HCT116 (cell line): ENCODE results near the gene FOXS1. TPM values are rescaled to one million over a fixed set of nuclear protein-coding genes. Genes with fewer than 3 reads are reported as not detected.
A peak's percentile ranks its signal among the peaks of the same experiment; 100 is the strongest.

Experiments used
- ATAC-seq: fragments of 200-7000 bp; cut with Tn5 transposase; 2 replicates; pipeline ENCODE4 v1.9.1; 2020; ENCODE audit warnings: mild to moderate bottlenecking, moderate library complexity
- BruUV-seq: library from RNA; stranded (reverse); fragments of 400-500 nt; replicated peaks from 2 replicates; lab custom pipeline; 2021; lab: Mats Ljungman, UMichigan
- CTCF ChIA-PET: fragments of 300-600 bp; sonication (Branson Sonifier 250); formaldehyde crosslinking; loops from one replicate; lab custom pipeline; 2021; ENCODE audit warnings: antibody characterized with exemption; lab: Charles Lee
- POLR2A ChIA-PET: fragments of 300-600, 350-600 bp; sonication (Branson Sonifier 250); formaldehyde crosslinking; loops from one replicate; lab custom pipeline; 2021; ENCODE audit warnings: antibody characterized with exemption; lab: Charles Lee
- RAD21 ChIA-PET, 2 experiments: fragments of 300-600 bp; sonication (Branson Sonifier 250); formaldehyde crosslinking; loops; one replicate each; lab custom pipeline; 2023; ENCODE audit warnings: low total read pairs in 2 of 2; ENCODE audit not compliant: uncharacterized antibody in 2 of 2, unreplicated experiment in 2 of 2, low non-redundant PET in 1 of 2; lab: Charles Lee
- DNase-seq: peaks from one replicate; pipeline ENCODE4 v3.0.0-alpha.2; 2010; ENCODE audit warnings: low read depth, low spot score
- H2AFZ ChIP-seq: fragments of 200-600 bp; shearing (Covaris generic), sonication (generic); 2 replicates; pipeline ENCODE4 v1.6.1; 2017; ENCODE audit warnings: low read depth, mixed run types, mixed read lengths, antibody characterized with exemption, low read length; ENCODE audit not compliant: poor library complexity, severe bottlenecking
- H3K27ac ChIP-seq: 2 replicates; pipeline ENCODE4 v1.5.1; 2012; ENCODE audit warnings: low read depth, low read length
- H3K27me3 ChIP-seq: fragments of 200-600 bp; sonication (generic); 2 replicates; pipeline ENCODE4 v1.6.1; 2016; ENCODE audit warnings: mixed run types, low read length, mixed read lengths; ENCODE audit not compliant: insufficient read depth
- H3K36me3 ChIP-seq, 2 experiments: fragments of 200-500 bp in 1 of 2; fragments of 200-600 bp in 1 of 2; sonication (Bioruptor generic) in 1 of 2; sonication (generic) in 1 of 2; 2 replicates each; pipeline versions ENCODE4 v1.5.1 to v1.6.1; 2014 to 2016; ENCODE audit warnings: low read length in 2 of 2, inconsistent platforms in 1 of 2, mixed read lengths in 1 of 2, mixed run types in 1 of 2; ENCODE audit not compliant: insufficient read depth in 2 of 2, control insufficient read depth in 1 of 2
- H3K4me1 ChIP-seq, 2 experiments: fragments of 200-600 bp in 1 of 2; sonication (generic) in 1 of 2; 2 replicates each; pipeline versions ENCODE4 v1.5.1 to v1.6.1; 2012 to 2017; ENCODE audit warnings: low read length in 2 of 2, inconsistent platforms in 1 of 2, mild to moderate bottlenecking in 1 of 2, mixed read lengths in 1 of 2, mixed run types in 1 of 2, moderate library complexity in 1 of 2; ENCODE audit not compliant: insufficient read depth in 2 of 2, control insufficient read depth in 1 of 2
- H3K4me2 ChIP-seq: fragments of 200-600 bp; sonication (generic); 2 replicates; pipeline ENCODE4 v1.6.1; 2017; ENCODE audit warnings: mixed run types, low read length, mixed read lengths
- H3K4me3 ChIP-seq, 2 experiments: fragments of 200-600 bp in 1 of 2; sonication (generic) in 1 of 2; replicated peaks in 1 of 2; 2 replicates each; pipeline ENCODE4 v1.5.1; 2011 to 2016; ENCODE audit warnings: low read length in 2 of 2, control low read depth in 1 of 2, low read depth in 1 of 2, mild to moderate bottlenecking in 1 of 2, mixed read lengths in 1 of 2, mixed run types in 1 of 2
- H3K79me2 ChIP-seq: fragments of 200-600 bp; sonication (generic); 2 replicates; pipeline ENCODE4 v1.6.1; 2017; ENCODE audit warnings: mild to moderate bottlenecking, mixed run types, low read length, moderate library complexity, mixed read lengths; ENCODE audit not compliant: insufficient read depth
- H3K9ac ChIP-seq: fragments of 200-600 bp; sonication (generic); 2 replicates; pipeline ENCODE4 v1.6.1; 2016; ENCODE audit warnings: low read length, mixed read lengths
- H3K9me2 ChIP-seq: fragments of 200-600 bp; sonication (generic), shearing (Covaris generic); 2 replicates; pipeline ENCODE4 v1.6.1; 2017; ENCODE audit warnings: mixed run types, mild to moderate bottlenecking, moderate library complexity; ENCODE audit not compliant: insufficient read depth
- H3K9me3 ChIP-seq, 2 experiments: fragments of 200-500 bp in 1 of 2; fragments of 200-600 bp in 1 of 2; sonication (Bioruptor generic) in 1 of 2; sonication (generic) in 1 of 2; 2 replicates each; pipeline ENCODE4 v1.6.1; 2014 to 2017; ENCODE audit warnings: low read length in 2 of 2, mixed read lengths in 2 of 2, inconsistent platforms in 1 of 2, low read depth in 1 of 2, mild to moderate bottlenecking in 1 of 2, mixed run types in 1 of 2, moderate library complexity in 1 of 2; ENCODE audit not compliant: control insufficient read depth in 1 of 2, insufficient read depth in 1 of 2
- H4K20me1 ChIP-seq: fragments of 200-600 bp; sonication (generic), shearing (Covaris generic); 2 replicates; pipeline ENCODE4 v1.6.1; 2017; ENCODE audit warnings: mixed run types, mild to moderate bottlenecking, moderate library complexity; ENCODE audit not compliant: insufficient read depth
- CBX3 ChIP-seq: IDR thresholded peaks from 2 replicates; pipeline ENCODE4 v1.6.1; 2012; ENCODE audit warnings: low read depth
- ELF1 ChIP-seq: IDR thresholded peaks from 2 replicates; pipeline ENCODE4 v1.6.1; 2012; ENCODE audit warnings: low read depth, borderline replicate concordance
- FOSL1 ChIP-seq: IDR thresholded peaks from 2 replicates; pipeline ENCODE4 v1.6.1; 2012; ENCODE audit warnings: low read depth
- JUND ChIP-seq: IDR thresholded peaks from 2 replicates; pipeline ENCODE4 v1.6.1; 2012
- POLR2A ChIP-seq: IDR thresholded peaks from 2 replicates; pipeline ENCODE4 v1.7.0; 2011; ENCODE audit warnings: borderline replicate concordance; ENCODE audit not compliant: insufficient read depth, insufficient read length; ENCODE audit errors: extremely low read depth
- POLR2AphosphoS5 ChIP-seq: IDR thresholded peaks from 2 replicates; pipeline ENCODE4 v1.6.1; 2011; ENCODE audit warnings: mild to moderate bottlenecking, low read depth, low read length, moderate library complexity
- SIN3A ChIP-seq: IDR thresholded peaks from 2 replicates; pipeline ENCODE4 v1.6.1; 2012; ENCODE audit warnings: low read depth
- TCF7L2 ChIP-seq: IDR thresholded peaks from 2 replicates; pipeline ENCODE4 v1.7.0; 2011; ENCODE audit warnings: borderline replicate concordance, inconsistent platforms; ENCODE audit not compliant: insufficient read depth, insufficient read length; ENCODE audit errors: extremely low read depth
- ZBTB33 ChIP-seq: IDR thresholded peaks from 2 replicates; pipeline ENCODE4 v1.6.1; 2011; ENCODE audit warnings: mild to moderate bottlenecking, low read length, moderate library complexity; ENCODE audit not compliant: insufficient replicate concordance; ENCODE audit errors: extremely low read depth
- ZNF274 ChIP-seq: fragments of 200-500 bp; sonication (Bioruptor generic); IDR thresholded peaks from 2 replicates; pipeline ENCODE4 v1.6.1; 2014; ENCODE audit warnings: mild to moderate bottlenecking, low read depth, low read length, inconsistent platforms
- intact Hi-C: fragments of 100-400 bp; cut with micrococcal nuclease; formaldehyde crosslinking; loops from 2 replicates; pipeline ENCODE4 v1.10.0; 2022
- total RNA-seq: library from RNA; stranded (reverse); gene quantifications from one replicate; pipeline ENCODE4 v1.2.1, GENCODE V29; 2021; ENCODE audit not compliant: unreplicated experiment

The FOXS1 gene
- total RNA-seq, 1 experiment from 2014 or later: not detected

- TF ChIP-seq ZBTB33 (no peak), JUND (no peak), POLR2AphosphoS5 (no peak)
- TF ChIP-seq, all 23 proteins: peak for 0
Measured at GRCh38 chr20:31837896-31838397, 7.5 kb downstream of the FOXS1 start (continued).

- no peaks in the 10 kb centered on the region for H3K27me3 ChIP-seq
- no peaks in the 10 kb centered on the region for H4K20me1 ChIP-seq
- H3K9ac ChIP-seq: no peak overlapping the region
- no peaks in the 10 kb centered on the region for H3K36me3 ChIP-seq
- CTCF ChIA-PET: interaction anchor here (1.4 to 3.4 kb wide), 5 partner anchors 8 to 23 kb away, joined by 3 to 20 read pairs (median 10); partner anchors contain the start of gene FOXS1
- H3K4me1 ChIP-seq: peaks cover 24 to 54% of the 10 kb centered on the region in 2 experiments
- H3K4me2 ChIP-seq: peak overlapping the region; percentile 58
- RAD21 ChIA-PET: interaction anchor here in 1 of 2 experiments (1.0 kb wide), 1 partner anchor 13 kb away, joined by 3 read pairs; no protein-coding TSS in a partner anchor
- BruUV-seq: no TSS peak
- no peaks in the 10 kb centered on the region for H3K9me2 ChIP-seq
- H3K27ac ChIP-seq: no peak overlapping the region
- H3K4me3 ChIP-seq: no peak overlapping the region
- ATAC-seq: no peak
- H3K79me2 ChIP-seq: no peaks in the 10 kb centered on the region
- TF ChIP-seq ZNF274 (no peak), FOSL1 (no peak), CBX3 (no peak), ZBTB33 (no peak), POLR2A (no peak), SIN3A (no peak), TCF7L2 (no peak), ELF1 (no peak)
- DNase-seq: no peak
- POLR2A ChIA-PET: no interaction called here
- H3K9me3 ChIP-seq: no peaks in the 10 kb centered on the region
- H2AFZ ChIP-seq: no peak overlapping the region
- intact Hi-C loops: no loop called here
Measured at GRCh38 chr20:31836853-31837608, 8.4 kb downstream of the FOXS1 start.
